Neural cell (in vitro differentiated cells): Measurements from ENCODE around the gene GSS. TPM values are rescaled to one million over a fixed set of nuclear protein-coding genes. Genes with fewer than 3 reads are reported as not detected.

Source experiments
- H2AFZ ChIP-seq: fragments of 200-600, 300-800 bp; sonication (generic), shearing (Covaris generic); 2 replicates; pipeline ENCODE4 v1.6.0; 2014; ENCODE audit warnings: low read depth, mild to moderate bottlenecking, antibody characterized with exemption, low read length, moderate library complexity
- H3F3A ChIP-seq: fragments of 200-600 bp; shearing (Covaris generic); 2 replicates; pipeline ENCODE4 v1.6.1; 2016; ENCODE audit warnings: mild to moderate bottlenecking, moderate library complexity, mixed read lengths, antibody characterized with exemption, low read length; ENCODE audit not compliant: insufficient read depth, poor library complexity, severe bottlenecking
- H3K27ac ChIP-seq: fragments of 200-600, 300-800 bp; sonication (generic), shearing (Covaris generic); 2 replicates; pipeline ENCODE4 v1.5.1; 2014; ENCODE audit warnings: mild to moderate bottlenecking, low read length, moderate library complexity
- H3K27me3 ChIP-seq: fragments of 300-800, 200-600 bp; sonication (generic), shearing (Covaris generic); 2 replicates; pipeline ENCODE4 v1.6.0; 2014; ENCODE audit warnings: mild to moderate bottlenecking, low read depth, low read length, moderate library complexity; ENCODE audit not compliant: insufficient read depth
- H3K36me3 ChIP-seq: fragments of 300-800, 200-600 bp; sonication (generic), shearing (Covaris generic); 2 replicates; pipeline ENCODE4 v1.5.1; 2014; ENCODE audit warnings: mild to moderate bottlenecking, antibody characterized with exemption, low read length, moderate library complexity; ENCODE audit not compliant: insufficient read depth
- H3K4me2 ChIP-seq: fragments of 300-800, 200-600 bp; sonication (generic), shearing (Covaris generic); 2 replicates; pipeline ENCODE4 v1.6.0; 2014; ENCODE audit warnings: mild to moderate bottlenecking, low read length
- H3K4me3 ChIP-seq: fragments of 300-800, 200-600 bp; sonication (generic), shearing (Covaris generic); 2 replicates; pipeline ENCODE4 v1.5.1; 2014; ENCODE audit warnings: mild to moderate bottlenecking, low read length, moderate library complexity
- H3K79me2 ChIP-seq: fragments of 200-600 bp; shearing (Covaris generic); replicated peaks from 2 replicates; pipeline ENCODE4 v1.6.0; 2014; ENCODE audit warnings: mild to moderate bottlenecking, low read length, moderate library complexity; ENCODE audit not compliant: insufficient read depth
- H3K9ac ChIP-seq: fragments of 300-800, 200-600 bp; sonication (generic), shearing (Covaris generic); 2 replicates; pipeline ENCODE4 v1.6.1; 2016; ENCODE audit warnings: mild to moderate bottlenecking, low read length, mixed read lengths
- H3K9me2 ChIP-seq: fragments of 200-600 bp; shearing (Covaris generic); 2 replicates; pipeline ENCODE4 v1.6.1; 2016; ENCODE audit warnings: mild to moderate bottlenecking, low read length, mixed read lengths; ENCODE audit not compliant: insufficient read depth
- H3K9me3 ChIP-seq: fragments of 200-600, 300-800 bp; sonication (generic), shearing (Covaris generic); 2 replicates; pipeline ENCODE4 v1.6.1; 2016; ENCODE audit warnings: mild to moderate bottlenecking, mixed run types, low read length, moderate library complexity, mixed read lengths
- H4K20me1 ChIP-seq: fragments of 200-600 bp; shearing (Covaris generic); 2 replicates; pipeline ENCODE4 v1.6.1; 2016; ENCODE audit warnings: mild to moderate bottlenecking, mixed run types; ENCODE audit not compliant: insufficient read depth
- EP300 ChIP-seq: fragments of 450-650 bp; conservative IDR thresholded peaks from 2 replicates; pipeline ENCODE4 v1.6.1; 2014; ENCODE audit warnings: antibody characterized with exemption, mild to moderate bottlenecking, moderate library complexity; ENCODE audit not compliant: poor library complexity, severe bottlenecking
- EZH2 ChIP-seq: fragments of 200-600, 300-800 bp; shearing (Covaris generic), sonication (generic); IDR thresholded peaks from 2 replicates; pipeline ENCODE4 v1.6.1; 2014; ENCODE audit warnings: antibody characterized with exemption, low read length, borderline replicate concordance, mild to moderate bottlenecking; ENCODE audit not compliant: insufficient read depth, poor library complexity, severe bottlenecking
- MXI1 ChIP-seq: fragments of 450-650 bp; conservative IDR thresholded peaks from 2 replicates; pipeline ENCODE4 v1.6.1; 2014; ENCODE audit warnings: antibody characterized with exemption, mild to moderate bottlenecking; ENCODE audit not compliant: poor library complexity, severe bottlenecking
- POLR2AphosphoS5 ChIP-seq: IDR thresholded peaks from 2 replicates; pipeline ENCODE4 v1.6.1; 2012
- RAD21 ChIP-seq: fragments of 450-650 bp; conservative IDR thresholded peaks from 2 replicates; pipeline ENCODE4 v1.6.1; 2014; ENCODE audit warnings: antibody characterized with exemption, mild to moderate bottlenecking, moderate library complexity
- REST ChIP-seq: IDR thresholded peaks from 2 replicates; pipeline ENCODE4 v1.6.1; 2012; ENCODE audit warnings: borderline replicate concordance
- SMC3 ChIP-seq: fragments of 450-650 bp; conservative IDR thresholded peaks from 2 replicates; pipeline ENCODE4 v1.6.1; 2014; ENCODE audit warnings: antibody characterized with exemption, mild to moderate bottlenecking, moderate library complexity; ENCODE audit not compliant: poor library complexity
- TAF1 ChIP-seq: IDR thresholded peaks from 2 replicates; pipeline ENCODE4 v1.6.1; 2012; ENCODE audit warnings: low read depth
- polyA plus RNA-seq: library from polyadenylated mRNA; depleted of rRNA; stranded (reverse); fragments of >200 nt; gene quantifications from 2 replicates; pipeline ENCODE4 v1.2.3, GENCODE V29; 2014
- TF ChIP-seq, protein P1 (sequence below): fragments of 450-650 bp; IDR thresholded peaks from 2 replicates; pipeline ENCODE4 v1.5.1; 2014; ENCODE audit warnings: antibody characterized with exemption, mild to moderate bottlenecking, moderate library complexity; ENCODE audit not compliant: poor library complexity, severe bottlenecking

GSS gene
- polyA plus RNA-seq, 1 donor from 2014 or later = 173 TPM

GRCh38 chr20:34915749-34916455, 39.7 kb downstream of the GSS start:
- H2AFZ ChIP-seq = no peak overlapping the region
- no peaks in the 10 kb centered on the region for H3K36me3 ChIP-seq
- no peak overlapping the region for H3K4me3 ChIP-seq
- no peak overlapping the region for H3K4me2 ChIP-seq
- H3K79me2 ChIP-seq = no peaks in the 10 kb centered on the region
- TF ChIP-seq RAD21 = no peak
- TF ChIP-seq POLR2AphosphoS5 = no peak
- TF ChIP-seq, protein P1, sequence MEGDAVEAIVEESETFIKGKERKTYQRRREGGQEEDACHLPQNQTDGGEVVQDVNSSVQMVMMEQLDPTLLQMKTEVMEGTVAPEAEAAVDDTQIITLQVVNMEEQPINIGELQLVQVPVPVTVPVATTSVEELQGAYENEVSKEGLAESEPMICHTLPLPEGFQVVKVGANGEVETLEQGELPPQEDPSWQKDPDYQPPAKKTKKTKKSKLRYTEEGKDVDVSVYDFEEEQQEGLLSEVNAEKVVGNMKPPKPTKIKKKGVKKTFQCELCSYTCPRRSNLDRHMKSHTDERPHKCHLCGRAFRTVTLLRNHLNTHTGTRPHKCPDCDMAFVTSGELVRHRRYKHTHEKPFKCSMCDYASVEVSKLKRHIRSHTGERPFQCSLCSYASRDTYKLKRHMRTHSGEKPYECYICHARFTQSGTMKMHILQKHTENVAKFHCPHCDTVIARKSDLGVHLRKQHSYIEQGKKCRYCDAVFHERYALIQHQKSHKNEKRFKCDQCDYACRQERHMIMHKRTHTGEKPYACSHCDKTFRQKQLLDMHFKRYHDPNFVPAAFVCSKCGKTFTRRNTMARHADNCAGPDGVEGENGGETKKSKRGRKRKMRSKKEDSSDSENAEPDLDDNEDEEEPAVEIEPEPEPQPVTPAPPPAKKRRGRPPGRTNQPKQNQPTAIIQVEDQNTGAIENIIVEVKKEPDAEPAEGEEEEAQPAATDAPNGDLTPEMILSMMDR = no peak
- no peak for TF ChIP-seq SMC3
- TF ChIP-seq MXI1 = no peak
- no peak overlapping the region for H3K9ac ChIP-seq
- H3K9me2 ChIP-seq = no peaks in the 10 kb centered on the region
- no peaks in the 10 kb centered on the region for H3F3A ChIP-seq
- H3K9me3 ChIP-seq = no peaks in the 10 kb centered on the region
- H3K27ac ChIP-seq = no peak overlapping the region
- H4K20me1 ChIP-seq = no peaks in the 10 kb centered on the region
- no peaks in the 10 kb centered on the region for H3K27me3 ChIP-seq

GRCh38 chr20:34915131-34915530, 40.5 kb downstream of the GSS start:
- H2AFZ ChIP-seq = no peak overlapping the region
- H3K4me3 ChIP-seq = no peak overlapping the region
- H3K79me2 ChIP-seq = no peaks in the 10 kb centered on the region
- no peak overlapping the region for H3K4me2 ChIP-seq
- no peak overlapping the region for H3K9ac ChIP-seq
- TF ChIP-seq REST (no peak), MXI1 (no peak), SMC3 (no peak), EZH2 (no peak), POLR2AphosphoS5 (no peak), EP300 (no peak), RAD21 (no peak), TAF1 (no peak)
- TF ChIP-seq, protein P1 = no peak
- H3K36me3 ChIP-seq = no peaks in the 10 kb centered on the region
- H3F3A ChIP-seq = no peaks in the 10 kb centered on the region
- H3K9me2 ChIP-seq = no peaks in the 10 kb centered on the region
- no peaks in the 10 kb centered on the region for H3K9me3 ChIP-seq
- H4K20me1 ChIP-seq = no peaks in the 10 kb centered on the region
- no peak overlapping the region for H3K27ac ChIP-seq
- no peaks in the 10 kb centered on the region for H3K27me3 ChIP-seq
